Central memory CD8-positive, alpha-beta T cell (primary cell): Measurements from ENCODE around the gene CCDC88B.

Experiments
- ATAC-seq: fragments of 150-1000 bp; cut with Tn5 transposase; replicated peaks from 2 replicates; pipeline ENCODE4 v1.10.0; 2022; ENCODE audit warnings: mild to moderate bottlenecking, moderate FRiP score, moderate number of reproducible peaks; ENCODE audit not compliant: poor library complexity, severe bottlenecking; ENCODE audit errors: extremely low read depth
- DNase-seq, 2 donors: peaks; one replicate each; pipeline ENCODE4 v3.0.0; 2021; ENCODE audit warnings: low spot score in 2 of 2
- H3K27ac Mint-ChIP-seq: one replicate; pipeline ENCODE4 v1.8.0; 2022; ENCODE audit warnings: low read depth, mild to moderate bottlenecking, moderate library complexity, mixed read lengths
- H3K27me3 Mint-ChIP-seq: one replicate; pipeline ENCODE4 v1.8.0; 2022; ENCODE audit warnings: mixed read lengths
- H3K36me3 Mint-ChIP-seq: one replicate; pipeline ENCODE4 v1.8.0; 2022; ENCODE audit warnings: mild to moderate bottlenecking, moderate library complexity, mixed read lengths; ENCODE audit not compliant: insufficient read depth
- H3K4me1 Mint-ChIP-seq: one replicate; pipeline ENCODE4 v1.8.0; 2022; ENCODE audit warnings: mixed read lengths
- H3K4me3 Mint-ChIP-seq: one replicate; pipeline ENCODE4 v1.8.0; 2022; ENCODE audit warnings: mild to moderate bottlenecking, moderate library complexity, mixed read lengths
- H3K9me3 Mint-ChIP-seq: one replicate; pipeline ENCODE4 v1.8.0; 2022; ENCODE audit warnings: mixed read lengths

CCDC88B gene

GRCh38 chr11:64337538-64338249 is 2.3 kb upstream of the CCDC88B start:
- no peaks in the 10 kb centered on the region for H3K9me3 Mint-ChIP-seq
- H3K36me3 Mint-ChIP-seq, result peaks cover 14% of the 10 kb centered on the region
- H3K27me3 Mint-ChIP-seq, result no peaks in the 10 kb centered on the region
- peaks cover 30% of the 10 kb centered on the region for H3K4me1 Mint-ChIP-seq
- DNase-seq (no peak), ATAC-seq (no peak)
- peak overlapping the region; percentile 94 for H3K27ac Mint-ChIP-seq
- H3K4me3 Mint-ChIP-seq, result no peak overlapping the region

- H3K27me3 Mint-ChIP-seq, result no peaks in the 10 kb centered on the region
- H3K9me3 Mint-ChIP-seq, result no peaks in the 10 kb centered on the region
- peaks cover 16% of the 10 kb centered on the region for H3K36me3 Mint-ChIP-seq
- no peak for ATAC-seq
- no peak for DNase-seq
- peaks cover 30% of the 10 kb centered on the region for H3K4me1 Mint-ChIP-seq
- peak overlapping the region; percentile 87 for H3K4me3 Mint-ChIP-seq
- H3K27ac Mint-ChIP-seq, result peak overlapping the region; percentile 94
Observed at GRCh38 chr11:64338716-64339115, 1.3 kb upstream of the CCDC88B start.

- peaks cover 30% of the 10 kb centered on the region for H3K4me1 Mint-ChIP-seq
- peak overlapping the region; percentile 94 for H3K27ac Mint-ChIP-seq
- H3K27me3 Mint-ChIP-seq, result no peaks in the 10 kb centered on the region
- peaks cover 16% of the 10 kb centered on the region for H3K36me3 Mint-ChIP-seq
- H3K9me3 Mint-ChIP-seq, result no peaks in the 10 kb centered on the region
- ATAC-seq (no peak), DNase-seq (no peak)
- peak overlapping the region; percentile 87 for H3K4me3 Mint-ChIP-seq
Observed at GRCh38 chr11:64339286-64339685, 718 bp upstream of the CCDC88B start.

- Mint-ChIP-seq H3K9me3 (no peaks in the 10 kb centered on the region), H3K4me3 (peak overlapping the region; percentile 87), H3K4me1 (peaks cover 37% of the 10 kb centered on the region), H3K27ac (peak overlapping the region; percentile 94), H3K27me3 (no peaks in the 10 kb centered on the region), H3K36me3 (peaks cover 17% of the 10 kb centered on the region)
- peak; percentile 65 to 66 for DNase-seq
- ATAC-seq, result peak; percentile 31
Observed at GRCh38 chr11:64340671-64341335, 799 bp downstream of the CCDC88B start.

- peaks cover 19% of the 10 kb centered on the region for H3K36me3 Mint-ChIP-seq
- no peak for DNase-seq
- no peak overlapping the region for H3K27ac Mint-ChIP-seq
- peak overlapping the region; percentile 87 for H3K4me3 Mint-ChIP-seq
- H3K4me1 Mint-ChIP-seq, result peaks cover 40% of the 10 kb centered on the region
- no peak for ATAC-seq
- H3K9me3 Mint-ChIP-seq, result no peaks in the 10 kb centered on the region
- no peaks in the 10 kb centered on the region for H3K27me3 Mint-ChIP-seq
Observed at GRCh38 chr11:64341429-64341828, 1.4 kb downstream of the CCDC88B start.

GRCh38 chr11:64341851-64342791 is 2.1 kb downstream of the CCDC88B start:
- Mint-ChIP-seq H3K36me3 (peaks cover 21% of the 10 kb centered on the region), H3K27me3 (no peaks in the 10 kb centered on the region), H3K9me3 (no peaks in the 10 kb centered on the region), H3K4me3 (peak overlapping the region; percentile 87), H3K4me1 (peaks cover 41% of the 10 kb centered on the region), H3K27ac (peak overlapping the region; percentile 19)
- ATAC-seq (peak; percentile 38), DNase-seq (peak; percentile 90 to 95)

- DNase-seq (no peak), ATAC-seq (no peak)
- peaks cover 44% of the 10 kb centered on the region for H3K4me1 Mint-ChIP-seq
- H3K4me3 Mint-ChIP-seq, result peak overlapping the region; percentile 87
- no peaks in the 10 kb centered on the region for H3K27me3 Mint-ChIP-seq
- H3K36me3 Mint-ChIP-seq, result peaks cover 23% of the 10 kb centered on the region
- H3K9me3 Mint-ChIP-seq, result no peaks in the 10 kb centered on the region
- peak overlapping the region; percentile 19 for H3K27ac Mint-ChIP-seq
Observed at GRCh38 chr11:64342869-64343745, 3.1 kb downstream of the CCDC88B start.

- no peak overlapping the region for H3K4me3 Mint-ChIP-seq
- no peak overlapping the region for H3K27ac Mint-ChIP-seq
- no peaks in the 10 kb centered on the region for H3K27me3 Mint-ChIP-seq
- DNase-seq (no peak), ATAC-seq (no peak)
- peaks cover 43% of the 10 kb centered on the region for H3K4me1 Mint-ChIP-seq
- peaks cover 21% of the 10 kb centered on the region for H3K36me3 Mint-ChIP-seq
- H3K9me3 Mint-ChIP-seq, result no peaks in the 10 kb centered on the region
Observed at GRCh38 chr11:64343767-64344559, 4.0 kb downstream of the CCDC88B start.

GRCh38 chr11:64344787-64345186 is 4.8 kb downstream of the CCDC88B start:
- H3K4me1 Mint-ChIP-seq, result peaks cover 35% of the 10 kb centered on the region
- no peak overlapping the region for H3K4me3 Mint-ChIP-seq
- H3K36me3 Mint-ChIP-seq, result peaks cover 23% of the 10 kb centered on the region
- H3K9me3 Mint-ChIP-seq, result no peaks in the 10 kb centered on the region
- ATAC-seq, result no peak
- DNase-seq, result no peak
- H3K27ac Mint-ChIP-seq, result no peak overlapping the region
- no peaks in the 10 kb centered on the region for H3K27me3 Mint-ChIP-seq

- Mint-ChIP-seq H3K36me3 (peaks cover 21% of the 10 kb centered on the region), H3K9me3 (no peaks in the 10 kb centered on the region), H3K4me3 (no peak overlapping the region), H3K27ac (no peak overlapping the region), H3K27me3 (no peaks in the 10 kb centered on the region), H3K4me1 (peaks cover 21% of the 10 kb centered on the region)
- DNase-seq, result no peak
- ATAC-seq, result no peak
Observed at GRCh38 chr11:64347193-64347867, 7.3 kb downstream of the CCDC88B start.
